ENCODE measurements around the gene DIS3L2.
"Not testable (repeated sequence)": the region's sequence is repeated elsewhere in the genome, so short reads cannot be mapped to it uniquely, and the experiment has no call there.

Gene DIS3L2

GRCh38 chr2:232338094-232338758 lies 376.7 kb downstream of the DIS3L2 start:
- DNase-seq: not testable (repeated sequence)

DNA sequence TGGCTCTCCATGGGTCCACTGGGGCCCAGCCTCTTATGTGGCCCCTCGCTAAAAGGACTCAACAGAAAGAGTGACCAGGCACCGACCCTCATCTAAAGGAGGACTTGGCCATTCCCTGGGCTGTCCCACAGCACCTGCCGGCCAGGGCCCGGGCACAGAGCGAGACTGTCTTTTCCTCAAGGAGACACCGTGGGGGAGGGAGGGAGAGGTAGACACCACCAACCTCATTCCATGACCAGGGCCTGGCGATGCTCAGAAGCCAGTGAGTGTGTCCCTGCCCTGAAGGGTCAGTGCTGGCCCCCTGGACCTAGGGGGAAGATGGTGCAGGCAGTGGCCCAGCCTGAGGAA lies 377.2 kb downstream of the DIS3L2 start:
- DNase-seq: no peak

GRCh38 chr2:232339121-232340081 lies 377.9 kb downstream of the DIS3L2 start:
- DNase-seq: no peak

DNA sequence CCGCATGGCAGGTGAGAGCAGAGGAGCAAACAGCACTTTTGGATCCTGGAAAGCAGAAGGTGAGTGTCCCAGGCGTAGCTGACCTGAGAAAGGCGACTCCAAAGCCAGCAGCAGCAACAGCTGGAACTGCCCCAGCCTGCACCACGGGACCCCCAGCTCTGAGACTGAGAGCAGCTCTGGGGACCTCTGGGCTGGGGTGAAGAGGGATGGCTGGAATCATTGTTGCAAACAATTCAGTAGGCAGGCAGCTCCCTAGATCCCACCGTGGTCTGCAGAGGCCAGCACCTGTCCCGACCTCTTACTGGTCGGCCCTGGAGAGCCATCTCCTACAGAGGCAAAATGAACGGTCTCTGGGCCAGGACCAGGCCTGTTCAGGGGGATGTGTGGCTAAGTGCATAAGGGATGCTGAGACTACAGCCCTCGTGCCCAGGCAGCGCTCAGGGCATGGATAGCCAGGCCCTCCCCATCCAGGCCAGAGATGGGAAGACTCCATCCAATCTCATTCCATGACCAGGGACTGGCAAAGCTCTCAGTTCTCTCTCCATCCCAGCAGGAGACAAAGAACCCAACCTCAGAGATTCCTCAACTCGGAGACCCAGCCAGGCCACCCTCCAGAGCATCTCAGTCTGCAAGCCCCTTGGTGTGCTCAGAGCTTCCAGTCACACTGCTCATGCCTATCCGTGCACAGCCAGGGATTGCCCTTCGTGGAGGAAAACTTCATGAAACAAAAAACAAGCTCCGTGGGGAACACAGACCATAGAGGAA lies 378.8 kb downstream of the DIS3L2 start:
- DNase-seq: no peak

- no peak for DNase-seq
Measured at GRCh38 chr2:232341061-232341738, 379.7 kb downstream of the DIS3L2 start.

- no peak for DNase-seq
Measured at GRCh38 chr2:232341739-232342126, 380.2 kb downstream of the DIS3L2 start.

DNA sequence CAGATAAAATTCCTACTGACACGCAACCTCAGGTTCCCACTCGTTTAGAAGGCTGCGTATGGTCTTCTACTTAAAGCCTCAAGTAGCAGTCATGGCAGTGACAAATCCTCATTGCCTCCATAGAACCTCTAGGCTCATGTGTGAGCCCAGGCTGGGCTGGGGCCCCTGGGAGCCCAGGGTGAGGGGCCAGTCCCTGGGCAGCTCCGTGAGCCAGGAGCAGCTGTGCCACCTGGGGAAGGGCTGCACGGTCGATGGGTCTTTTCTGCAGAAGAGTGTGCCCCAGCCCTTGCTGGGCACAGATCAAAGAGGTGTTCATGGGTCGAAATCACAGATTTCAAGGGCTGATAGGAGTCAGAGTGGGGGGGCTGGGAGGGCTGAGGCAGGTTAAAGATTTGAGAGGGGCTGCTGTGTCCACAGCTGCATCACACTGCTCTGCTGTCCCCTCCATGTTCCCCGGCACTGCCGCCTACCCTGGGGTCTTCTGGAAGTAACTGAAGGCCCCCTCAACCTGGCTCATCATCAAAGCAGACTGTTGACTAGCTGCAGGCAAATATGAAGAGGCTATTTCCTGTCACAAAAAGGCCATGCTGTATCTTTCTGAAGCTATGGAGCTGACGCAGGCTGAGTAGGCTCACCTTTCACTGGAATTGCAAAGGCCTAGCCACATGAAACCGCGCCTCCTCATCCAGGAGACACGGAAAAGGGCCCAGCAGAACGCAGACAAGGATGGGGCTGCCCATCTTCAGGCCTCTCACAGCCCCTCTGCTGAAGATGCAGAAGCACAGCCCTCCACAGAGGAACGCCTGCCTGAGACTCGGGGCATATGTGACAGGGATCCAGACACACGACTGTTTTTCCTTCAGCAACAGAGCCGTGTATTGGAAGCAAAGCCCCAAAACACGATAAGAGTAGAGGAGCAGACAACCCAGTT lies 381.4 kb downstream of the DIS3L2 start:
- no peak for DNase-seq

DNA sequence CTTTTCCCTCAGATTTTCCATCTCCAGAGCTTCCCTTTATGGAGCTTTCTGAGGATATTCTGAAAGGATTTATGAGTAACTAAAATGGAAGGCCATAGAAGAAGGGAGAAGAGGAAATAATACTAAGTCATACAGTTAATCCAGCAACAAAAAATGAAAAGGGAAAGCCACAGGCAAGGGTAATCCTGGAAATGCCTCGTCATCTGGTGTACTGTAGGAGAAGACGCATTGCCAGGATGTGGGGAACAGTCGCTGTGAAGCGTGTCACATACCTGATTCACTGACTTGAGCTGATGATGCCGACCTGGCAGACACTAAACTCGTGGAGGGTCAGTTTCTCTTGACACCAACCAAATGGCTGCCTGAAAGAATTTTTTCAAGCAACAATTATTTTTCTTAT lies 382.3 kb downstream of the DIS3L2 start:
- DNase-seq: no peak

DNA sequence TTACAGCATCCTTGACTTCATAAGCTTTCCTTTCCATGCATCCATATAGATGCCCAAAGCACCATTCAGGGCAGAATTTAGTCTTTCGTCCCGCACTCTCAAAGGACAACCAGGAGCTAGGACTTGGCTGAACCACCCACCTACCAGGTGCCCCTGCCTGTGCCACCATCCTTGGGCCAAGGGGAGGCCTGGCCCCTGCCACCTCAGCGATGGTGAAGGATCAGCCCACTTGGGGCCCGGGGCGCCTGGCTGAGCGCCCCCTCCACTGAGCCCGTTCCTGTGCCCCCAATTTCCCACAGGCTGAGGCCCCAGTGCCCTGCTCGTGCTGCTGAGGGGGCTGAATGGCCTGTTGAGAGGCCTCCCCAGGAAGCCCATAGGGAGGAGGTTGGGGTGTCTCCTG lies 383.7 kb downstream of the DIS3L2 start:
- no peak for DNase-seq

GRCh38 chr2:232347369-232347768 lies 385.9 kb downstream of the DIS3L2 start:
- no peak for DNase-seq

GRCh38 chr2:232348936-232349335 lies 387.4 kb downstream of the DIS3L2 start:
- DNase-seq: no peak

- DNase-seq: no peak
Measured at GRCh38 chr2:232349546-232349945, 388.0 kb downstream of the DIS3L2 start.

- no peak for DNase-seq
Measured at GRCh38 chr2:232349946-232350635, 388.6 kb downstream of the DIS3L2 start.

- DNase-seq: no peak
Measured at GRCh38 chr2:232350804-232351685, 389.5 kb downstream of the DIS3L2 start.

DNA sequence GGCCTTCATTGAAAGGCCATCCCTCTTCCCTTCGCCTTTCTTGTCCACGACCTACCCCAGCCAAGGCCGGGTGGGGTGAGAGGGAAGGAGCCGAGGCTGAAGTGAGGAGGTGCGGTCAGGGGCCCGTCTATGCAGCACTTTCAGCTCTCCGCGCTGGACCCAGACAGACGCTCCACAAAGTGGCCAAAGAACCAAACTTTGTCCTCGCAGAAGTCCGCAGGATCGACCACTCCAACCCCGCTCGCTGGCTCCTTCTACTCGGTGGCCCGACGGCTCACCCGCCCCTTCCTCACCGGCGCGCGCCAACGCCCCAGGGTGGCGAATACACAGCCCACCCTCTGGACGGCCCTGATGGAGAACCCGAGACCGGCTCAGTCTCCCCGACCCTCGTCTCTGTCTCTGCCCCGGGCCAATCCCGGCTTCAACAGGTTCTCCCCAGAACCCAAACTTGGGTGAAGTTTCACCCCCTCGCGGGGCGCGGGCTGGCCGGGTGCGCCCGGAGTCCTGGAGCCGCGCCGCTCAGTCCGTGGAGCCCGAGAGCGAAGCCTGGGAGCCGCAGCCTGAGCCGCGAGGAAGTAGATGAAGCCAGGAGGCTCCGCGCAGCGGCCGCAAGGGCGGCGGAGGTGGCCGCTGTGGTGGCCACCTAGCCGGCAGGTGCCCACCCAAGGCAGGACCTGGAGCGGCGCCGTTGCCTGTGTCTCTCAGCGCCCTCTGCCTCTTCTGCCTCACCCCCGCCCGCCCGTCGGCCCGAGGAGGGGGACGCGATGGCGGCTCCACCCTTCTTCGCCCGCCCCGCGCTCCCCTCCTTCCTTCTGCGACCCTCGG lies 390.4 kb downstream of the DIS3L2 start:
- no peak for DNase-seq

DNA sequence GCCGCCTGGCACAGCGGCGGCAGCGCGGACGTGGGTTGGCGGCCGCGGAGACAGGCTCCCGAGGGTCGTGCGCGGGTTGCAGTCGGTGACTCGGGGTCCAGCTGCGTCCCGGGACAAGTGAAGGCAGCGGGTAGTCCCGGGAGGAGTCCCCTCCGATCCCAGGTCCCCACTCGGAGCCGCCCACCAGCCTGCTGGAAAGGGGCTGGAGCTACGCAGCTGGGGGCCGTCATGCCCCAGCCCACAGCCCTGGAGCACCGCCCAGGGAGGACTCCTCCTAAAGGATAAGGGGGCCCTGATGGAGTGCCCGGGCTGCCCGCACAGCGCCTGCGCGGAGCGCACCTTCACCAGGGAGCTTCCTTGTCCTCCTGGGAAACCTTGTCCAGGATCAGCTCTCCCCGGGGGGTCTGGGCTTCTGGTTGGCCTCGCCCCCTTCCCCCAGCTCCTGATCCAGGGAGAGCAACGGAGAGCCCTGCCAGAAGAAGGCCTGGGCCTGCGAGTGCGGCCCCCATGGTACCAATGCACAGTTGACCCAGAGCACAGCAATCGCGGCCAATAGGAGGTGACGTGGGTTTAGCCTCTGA lies 391.1 kb downstream of the DIS3L2 start:
- no peak for DNase-seq

- no peak for DNase-seq
Measured at GRCh38 chr2:232353096-232353495, 391.6 kb downstream of the DIS3L2 start.

- no peak for DNase-seq
Measured at GRCh38 chr2:232353660-232354059, 392.1 kb downstream of the DIS3L2 start.

DNA sequence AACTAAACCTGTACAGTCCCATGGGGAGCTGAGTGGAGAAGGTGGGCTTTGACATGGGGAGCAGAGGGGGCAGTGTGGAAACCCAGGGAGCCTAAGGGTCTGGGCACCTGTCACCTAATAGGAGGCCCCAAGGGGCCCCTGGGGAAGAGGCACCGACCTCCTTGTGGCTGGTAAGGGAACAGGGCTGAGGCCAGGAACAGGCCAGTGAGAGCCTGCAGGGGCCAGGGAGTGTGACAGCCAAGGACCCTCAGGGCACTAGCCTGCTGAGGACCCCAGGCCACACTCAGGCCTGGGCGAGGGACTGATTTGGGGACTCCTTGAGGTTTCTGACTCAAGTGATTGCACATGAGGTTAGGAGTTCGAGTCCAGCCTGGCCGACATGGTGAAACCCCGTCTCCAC lies 392.6 kb downstream of the DIS3L2 start:
- no peak for DNase-seq
